ENCODE results near the gene IL19.
A peak's percentile ranks its signal among the peaks of the same experiment; 100 is the strongest.
"Not testable (repeated sequence)": the region's sequence is repeated elsewhere in the genome, so short reads cannot be mapped to it uniquely, and the experiment has no call there.

Gene IL19

GRCh38 chr1:206778031-206778430 lies 7.5 kb downstream of the IL19 start:
- no peak for DNase-seq

- not testable (repeated sequence) for DNase-seq
These were observed 8.3 kb downstream of the IL19 start for GRCh38 chr1:206778911-206779310.

GRCh38 chr1:206779638-206780037 lies 9.1 kb downstream of the IL19 start:
- no peak for DNase-seq

- no peak for DNase-seq
These were observed 11.9 kb downstream of the IL19 start for GRCh38 chr1:206782448-206782847.

GRCh38 chr1:206783506-206783905 lies 12.9 kb downstream of the IL19 start:
- no peak for DNase-seq

- no peak for DNase-seq
These were observed 13.9 kb downstream of the IL19 start for GRCh38 chr1:206784471-206784903.

GRCh38 chr1:206785182-206785765 lies 14.7 kb downstream of the IL19 start:
- DNase-seq = no peak

GRCh38 chr1:206786212-206786886 lies 15.8 kb downstream of the IL19 start:
- no peak for DNase-seq

- no peak for DNase-seq
These were observed 17.3 kb downstream of the IL19 start for GRCh38 chr1:206787891-206788290.

GRCh38 chr1:206788487-206789050 lies 18.0 kb downstream of the IL19 start:
- no peak for DNase-seq

- DNase-seq = no peak
These were observed 20.1 kb downstream of the IL19 start for GRCh38 chr1:206790502-206791250.

- no peak for DNase-seq
These were observed 22.5 kb downstream of the IL19 start for GRCh38 chr1:206792939-206793607.

- no peak for DNase-seq
These were observed 23.0 kb downstream of the IL19 start for GRCh38 chr1:206793620-206794019.

GRCh38 chr1:206794294-206794908 lies 23.8 kb downstream of the IL19 start:
- DNase-seq = no peak

- no peak for DNase-seq
These were observed 25.5 kb downstream of the IL19 start for GRCh38 chr1:206796116-206796515.

GRCh38 chr1:206796981-206797402 lies 26.4 kb downstream of the IL19 start:
- no peak for DNase-seq

GRCh38 chr1:206797534-206798383 lies 27.2 kb downstream of the IL19 start:
- DNase-seq = peak; percentile 34

GRCh38 chr1:206798384-206798996 lies 27.9 kb downstream of the IL19 start:
- DNase-seq = no peak

GRCh38 chr1:206799311-206799710 lies 28.7 kb downstream of the IL19 start:
- DNase-seq = no peak

GRCh38 chr1:206800411-206800810 lies 29.8 kb downstream of the IL19 start:
- no peak for DNase-seq

- no peak for DNase-seq
These were observed 30.3 kb downstream of the IL19 start for GRCh38 chr1:206800891-206801290.

Measured in 8988T (cell line).